ENCODE results near the gene SCAPER. TPM values are rescaled to one million over a fixed set of nuclear protein-coding genes. Genes with fewer than 3 reads are reported as not detected.

The SCAPER gene
- total RNA-seq, 1 experiment from 2014 or later = 14.7 TPM

- Histone ChIP-seq H3K4me1 (ENCODE audit: control insufficient read depth in 1 of 2, insufficient read depth in 2 of 2, low read length in 2 of 2) (no peaks in the 10 kb centered on the region), H3K27ac (ENCODE audit: low read depth, low read length) (no peak overlapping the region), H3K4me3 (replicated peaks in 1 of 2; ENCODE audit: low read depth in 1 of 2, low read length in 2 of 2) (no peak overlapping the region), H3K36me3 (ENCODE audit: control insufficient read depth in 1 of 2, insufficient read depth in 2 of 2, low read length in 2 of 2) (no peaks in the 10 kb centered on the region), H3K9me3 (ENCODE audit: control insufficient read depth in 1 of 2, insufficient read depth in 1 of 2, low read depth in 1 of 2, low read length in 2 of 2) (no peaks in the 10 kb centered on the region), H2AFZ (ENCODE audit: low read depth, low read length, poor library complexity, severe bottlenecking) (no peak overlapping the region), H3K4me2 (ENCODE audit: low read length) (no peak overlapping the region), H3K27me3 (ENCODE audit: insufficient read depth, low read length) (no peaks in the 10 kb centered on the region), H3K79me2 (ENCODE audit: insufficient read depth, low read length) (no peaks in the 10 kb centered on the region), H3K9ac (ENCODE audit: low read length) (no peak overlapping the region), H3K9me2 (ENCODE audit: insufficient read depth) (no peaks in the 10 kb centered on the region), H4K20me1 (ENCODE audit: insufficient read depth) (no peaks in the 10 kb centered on the region)
- ChIA-PET CTCF (no interaction called here), RAD21 (ENCODE audit: low non-redundant PET in 1 of 2, low total read pairs in 2 of 2, uncharacterized antibody in 2 of 2, unreplicated experiment in 2 of 2) (no interaction called here), POLR2A (no interaction called here)
- no peak for DNase-seq (ENCODE audit: low read depth, low spot score)
- ATAC-seq = no peak
- TF ChIP-seq CEBPB (IDR thresholded peaks at IDR 0.05; ENCODE audit: low read depth) (no peak), ZFX (IDR thresholded peaks at IDR 0.05) (no peak), POLR2AphosphoS5 (IDR thresholded peaks at IDR 0.05; ENCODE audit: low read depth, low read length) (no peak), SIN3A (IDR thresholded peaks at IDR 0.05; ENCODE audit: low read depth) (no peak), ZNF274 (IDR thresholded peaks at IDR 0.05; ENCODE audit: low read depth, low read length) (no peak), SP1 (IDR thresholded peaks at IDR 0.05; ENCODE audit: low read depth) (no peak), CBX3 (IDR thresholded peaks at IDR 0.05; ENCODE audit: low read depth) (no peak), SRF (IDR thresholded peaks at IDR 0.05; ENCODE audit: low read depth) (no peak), EZH2phosphoT487 (IDR thresholded peaks at IDR 0.05; ENCODE audit: borderline replicate concordance) (no peak), TCF7L2 (IDR thresholded peaks at IDR 0.05; ENCODE audit: borderline replicate concordance, extremely low read depth, insufficient read depth, insufficient read length) (no peak), EGR1 (IDR thresholded peaks at IDR 0.05; ENCODE audit: low read depth) (no peak), JUND (IDR thresholded peaks at IDR 0.05) (no peak), FOSL1 (IDR thresholded peaks at IDR 0.05; ENCODE audit: low read depth) (no peak), ATF3 (IDR thresholded peaks at IDR 0.05) (no peak), ELF1 (IDR thresholded peaks at IDR 0.05; ENCODE audit: borderline replicate concordance, low read depth) (no peak), RAD21 (IDR thresholded peaks at IDR 0.05; ENCODE audit: low read depth) (no peak)
- TF ChIP-seq, protein P1, sequence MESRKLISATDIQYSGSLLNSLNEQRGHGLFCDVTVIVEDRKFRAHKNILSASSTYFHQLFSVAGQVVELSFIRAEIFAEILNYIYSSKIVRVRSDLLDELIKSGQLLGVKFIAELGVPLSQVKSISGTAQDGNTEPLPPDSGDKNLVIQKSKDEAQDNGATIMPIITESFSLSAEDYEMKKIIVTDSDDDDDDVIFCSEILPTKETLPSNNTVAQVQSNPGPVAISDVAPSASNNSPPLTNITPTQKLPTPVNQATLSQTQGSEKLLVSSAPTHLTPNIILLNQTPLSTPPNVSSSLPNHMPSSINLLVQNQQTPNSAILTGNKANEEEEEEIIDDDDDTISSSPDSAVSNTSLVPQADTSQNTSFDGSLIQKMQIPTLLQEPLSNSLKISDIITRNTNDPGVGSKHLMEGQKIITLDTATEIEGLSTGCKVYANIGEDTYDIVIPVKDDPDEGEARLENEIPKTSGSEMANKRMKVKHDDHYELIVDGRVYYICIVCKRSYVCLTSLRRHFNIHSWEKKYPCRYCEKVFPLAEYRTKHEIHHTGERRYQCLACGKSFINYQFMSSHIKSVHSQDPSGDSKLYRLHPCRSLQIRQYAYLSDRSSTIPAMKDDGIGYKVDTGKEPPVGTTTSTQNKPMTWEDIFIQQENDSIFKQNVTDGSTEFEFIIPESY (IDR thresholded peaks at IDR 0.05; ENCODE audit: extremely low read depth, insufficient replicate concordance, low read length) = no peak
- TF ChIP-seq, protein P2, sequence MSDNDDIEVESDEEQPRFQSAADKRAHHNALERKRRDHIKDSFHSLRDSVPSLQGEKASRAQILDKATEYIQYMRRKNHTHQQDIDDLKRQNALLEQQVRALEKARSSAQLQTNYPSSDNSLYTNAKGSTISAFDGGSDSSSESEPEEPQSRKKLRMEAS (IDR thresholded peaks at IDR 0.05) = no peak
- TF ChIP-seq, protein P3, sequence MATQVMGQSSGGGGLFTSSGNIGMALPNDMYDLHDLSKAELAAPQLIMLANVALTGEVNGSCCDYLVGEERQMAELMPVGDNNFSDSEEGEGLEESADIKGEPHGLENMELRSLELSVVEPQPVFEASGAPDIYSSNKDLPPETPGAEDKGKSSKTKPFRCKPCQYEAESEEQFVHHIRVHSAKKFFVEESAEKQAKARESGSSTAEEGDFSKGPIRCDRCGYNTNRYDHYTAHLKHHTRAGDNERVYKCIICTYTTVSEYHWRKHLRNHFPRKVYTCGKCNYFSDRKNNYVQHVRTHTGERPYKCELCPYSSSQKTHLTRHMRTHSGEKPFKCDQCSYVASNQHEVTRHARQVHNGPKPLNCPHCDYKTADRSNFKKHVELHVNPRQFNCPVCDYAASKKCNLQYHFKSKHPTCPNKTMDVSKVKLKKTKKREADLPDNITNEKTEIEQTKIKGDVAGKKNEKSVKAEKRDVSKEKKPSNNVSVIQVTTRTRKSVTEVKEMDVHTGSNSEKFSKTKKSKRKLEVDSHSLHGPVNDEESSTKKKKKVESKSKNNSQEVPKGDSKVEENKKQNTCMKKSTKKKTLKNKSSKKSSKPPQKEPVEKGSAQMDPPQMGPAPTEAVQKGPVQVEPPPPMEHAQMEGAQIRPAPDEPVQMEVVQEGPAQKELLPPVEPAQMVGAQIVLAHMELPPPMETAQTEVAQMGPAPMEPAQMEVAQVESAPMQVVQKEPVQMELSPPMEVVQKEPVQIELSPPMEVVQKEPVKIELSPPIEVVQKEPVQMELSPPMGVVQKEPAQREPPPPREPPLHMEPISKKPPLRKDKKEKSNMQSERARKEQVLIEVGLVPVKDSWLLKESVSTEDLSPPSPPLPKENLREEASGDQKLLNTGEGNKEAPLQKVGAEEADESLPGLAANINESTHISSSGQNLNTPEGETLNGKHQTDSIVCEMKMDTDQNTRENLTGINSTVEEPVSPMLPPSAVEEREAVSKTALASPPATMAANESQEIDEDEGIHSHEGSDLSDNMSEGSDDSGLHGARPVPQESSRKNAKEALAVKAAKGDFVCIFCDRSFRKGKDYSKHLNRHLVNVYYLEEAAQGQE (IDR thresholded peaks at IDR 0.05; ENCODE audit: low read depth) = no peak
- BruUV-seq (replicated peaks) = no TSS peak
- intact Hi-C loops (cut with micrococcal nuclease) = no loop called here
Measured at GRCh38 chr15:76492538-76492937, 412.6 kb downstream of the SCAPER start.

Measured in HCT116 (cell line).